Measurements from ENCODE around the gene HPCAL1. TPM values are rescaled to one million over a fixed set of nuclear protein-coding genes. Genes with fewer than 3 reads are reported as not detected.

Gene HPCAL1
- total RNA-seq, 1 donor from 2014 or later = 12.3 TPM

DNA sequence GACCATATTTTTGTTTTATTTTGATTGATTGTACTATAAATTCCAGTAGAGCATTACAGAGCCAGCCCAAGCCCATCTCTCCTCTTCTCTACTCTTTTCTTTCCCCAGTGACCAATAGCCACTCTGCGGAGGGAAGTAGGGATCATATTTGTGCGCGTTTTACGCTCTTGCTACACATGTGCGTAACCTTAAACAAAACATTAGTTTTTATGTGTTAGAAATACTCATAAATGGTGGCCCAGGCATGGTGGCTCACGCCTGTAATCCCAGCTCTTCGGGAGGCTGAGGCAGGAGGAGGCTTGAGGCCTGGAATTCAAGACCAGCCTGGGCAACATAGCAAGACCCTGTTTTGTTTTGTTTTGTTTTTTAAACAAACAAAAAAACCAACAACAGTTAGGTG is 31.3 kb downstream of the HPCAL1 start:
- Mint-ChIP-seq H3K27ac (ENCODE audit: unreplicated experiment) (no peak overlapping the region), H3K9me3 (ENCODE audit: unreplicated experiment) (no peaks in the 10 kb centered on the region)
- H3K79me2 ChIP-seq (ENCODE audit: insufficient read depth, low read length) = peaks cover 79% of the 10 kb centered on the region

DNA sequence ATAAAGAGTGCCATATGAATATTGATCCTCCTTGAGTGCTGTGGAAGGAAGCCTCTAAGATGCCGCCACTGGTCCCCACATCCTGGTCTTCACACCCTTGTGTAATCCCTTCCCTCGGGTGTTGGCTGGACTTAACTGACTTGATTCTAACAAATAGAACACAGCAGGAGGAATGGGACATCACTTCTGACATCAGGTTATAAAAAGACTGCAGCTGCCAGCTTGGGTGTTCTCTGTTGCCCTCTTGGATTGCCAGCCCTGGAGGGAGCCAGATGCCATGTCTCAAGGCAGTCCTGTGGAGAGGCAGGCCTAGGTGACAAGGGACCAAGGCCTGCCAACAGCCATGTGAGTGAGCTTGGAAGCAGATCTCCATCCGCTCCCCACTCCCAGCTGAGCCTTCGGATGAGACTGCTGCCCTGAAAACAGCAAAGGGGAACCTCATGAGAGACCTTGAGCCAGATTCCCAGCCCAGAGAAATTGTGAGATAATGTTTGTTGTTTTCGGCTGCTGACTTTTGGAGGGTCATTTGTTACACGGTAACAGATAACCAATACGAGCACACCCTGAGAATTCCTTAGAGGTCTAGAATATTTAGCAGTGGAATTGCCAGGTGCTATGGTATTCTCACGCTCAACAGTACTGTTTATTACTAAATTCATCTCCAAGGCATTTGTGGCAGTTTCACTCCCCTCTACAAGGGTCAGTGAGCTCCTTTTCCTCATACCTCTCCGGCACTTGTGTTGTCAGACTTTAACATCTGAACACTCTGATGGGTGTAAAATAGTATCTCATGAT is 32.5 kb downstream of the HPCAL1 start:
- Histone ChIP-seq H3K27ac (ENCODE audit: low read depth, low read length) (no peak overlapping the region), H3K4me2 (ENCODE audit: low read length) (no peak overlapping the region), H3K36me3 (ENCODE audit: insufficient read depth, low read length) (no peaks in the 10 kb centered on the region), H2AFZ (ENCODE audit: low read depth, low read length) (no peak overlapping the region), H3K4me1 (ENCODE audit: insufficient read depth, low read length) (peaks cover 24% of the 10 kb centered on the region), H4K20me1 (ENCODE audit: insufficient read depth, low read length) (peaks cover 41% of the 10 kb centered on the region), H3K27me3 (ENCODE audit: insufficient read depth, low read length) (no peaks in the 10 kb centered on the region), H3K9ac (ENCODE audit: low read length) (no peak overlapping the region), H3K9me3 (ENCODE audit: insufficient read depth, low read depth, low read length) (peaks cover 6% of the 10 kb centered on the region), H3K4me3 (ENCODE audit: insufficient read depth, low read depth, low read length) (no peak overlapping the region), H3K79me2 (ENCODE audit: insufficient read depth, low read length) (peaks cover 79% of the 10 kb centered on the region)
- TF ChIP-seq EZH2 (IDR thresholded peaks at IDR 0.05; ENCODE audit: insufficient read depth, low read length) = no peak
- H3K36me3 Mint-ChIP-seq (ENCODE audit: low read depth, unreplicated experiment) = peaks cover 2% of the 10 kb centered on the region
- H3K27ac Mint-ChIP-seq (ENCODE audit: unreplicated experiment) = no peak overlapping the region
- FAIRE-seq (no peak), DNase-seq (ENCODE audit: low read depth) (no peak)
- H3K9me3 Mint-ChIP-seq (ENCODE audit: unreplicated experiment) = no peaks in the 10 kb centered on the region
- no peak overlapping the region for H3K4me3 Mint-ChIP-seq (ENCODE audit: unreplicated experiment)
- H3K4me1 Mint-ChIP-seq (ENCODE audit: low read depth, unreplicated experiment) = peaks cover 31% of the 10 kb centered on the region
- H3K27me3 Mint-ChIP-seq (ENCODE audit: low read depth, unreplicated experiment) = no peaks in the 10 kb centered on the region

More for the DNA sequence above, 31.3 kb downstream of the HPCAL1 start:
- H3K27me3 ChIP-seq (ENCODE audit: insufficient read depth, low read length) = no peaks in the 10 kb centered on the region
- peaks cover 6% of the 10 kb centered on the region for H3K9me3 ChIP-seq (ENCODE audit: insufficient read depth, low read depth, low read length)
- no peaks in the 10 kb centered on the region for H3K27me3 Mint-ChIP-seq (ENCODE audit: low read depth, unreplicated experiment)
- no peak overlapping the region for H3K9ac ChIP-seq (ENCODE audit: low read length)
- peaks cover 43% of the 10 kb centered on the region for H3K4me1 Mint-ChIP-seq (ENCODE audit: low read depth, unreplicated experiment)
- no peak overlapping the region for H3K4me3 ChIP-seq (ENCODE audit: insufficient read depth, low read depth, low read length)
- H3K27ac ChIP-seq (ENCODE audit: low read depth, low read length) = no peak overlapping the region
- H4K20me1 ChIP-seq (ENCODE audit: insufficient read depth, low read length) = peaks cover 34% of the 10 kb centered on the region
- H3K36me3 Mint-ChIP-seq (ENCODE audit: low read depth, unreplicated experiment) = peaks cover 2% of the 10 kb centered on the region
- H3K4me1 ChIP-seq (ENCODE audit: insufficient read depth, low read length) = peaks cover 33% of the 10 kb centered on the region
- no peak for TF ChIP-seq EZH2 (IDR thresholded peaks at IDR 0.05; ENCODE audit: insufficient read depth, low read length)
- DNase-seq (ENCODE audit: low read depth) (no peak), FAIRE-seq (no peak)
- no peaks in the 10 kb centered on the region for H3K36me3 ChIP-seq (ENCODE audit: insufficient read depth, low read length)
- H3K4me2 ChIP-seq (ENCODE audit: low read length) = no peak overlapping the region
- H2AFZ ChIP-seq (ENCODE audit: low read depth, low read length) = no peak overlapping the region
- H3K4me3 Mint-ChIP-seq (ENCODE audit: unreplicated experiment) = no peak overlapping the region

DNA sequence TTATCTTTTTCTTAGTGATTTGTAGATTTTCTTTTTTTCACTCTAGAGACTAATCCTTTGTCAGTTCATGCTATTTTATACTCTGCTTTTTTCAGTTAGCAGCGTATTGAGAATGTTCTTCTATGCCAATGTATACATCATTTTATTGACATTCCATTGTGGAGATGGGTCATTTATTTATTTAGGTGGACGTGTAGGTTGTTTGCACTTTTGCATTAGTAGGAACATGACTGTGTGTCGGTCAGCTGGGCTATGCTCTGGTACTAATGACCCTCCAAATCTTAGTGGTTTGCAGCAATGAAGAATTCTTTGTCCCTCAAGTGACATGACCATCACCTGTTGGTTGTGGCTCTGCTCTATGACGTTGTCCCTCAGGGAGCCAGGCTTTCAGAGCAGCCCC is 33.6 kb downstream of the HPCAL1 start:
- Histone ChIP-seq H3K27me3 (ENCODE audit: insufficient read depth, low read length) (no peaks in the 10 kb centered on the region), H3K4me3 (ENCODE audit: insufficient read depth, low read depth, low read length) (no peak overlapping the region), H3K27ac (ENCODE audit: low read depth, low read length) (no peak overlapping the region), H3K36me3 (ENCODE audit: insufficient read depth, low read length) (no peaks in the 10 kb centered on the region), H3K9ac (ENCODE audit: low read length) (no peak overlapping the region), H3K79me2 (ENCODE audit: insufficient read depth, low read length) (peaks cover 71% of the 10 kb centered on the region), H3K4me1 (ENCODE audit: insufficient read depth, low read length) (peaks cover 13% of the 10 kb centered on the region), H3K4me2 (ENCODE audit: low read length) (no peak overlapping the region), H2AFZ (ENCODE audit: low read depth, low read length) (no peak overlapping the region), H3K9me3 (ENCODE audit: insufficient read depth, low read depth, low read length) (peaks cover 6% of the 10 kb centered on the region), H4K20me1 (ENCODE audit: insufficient read depth, low read length) (peaks cover 44% of the 10 kb centered on the region)
- Mint-ChIP-seq H3K4me3 (ENCODE audit: unreplicated experiment) (no peak overlapping the region), H3K4me1 (ENCODE audit: low read depth, unreplicated experiment) (peaks cover 21% of the 10 kb centered on the region), H3K27me3 (ENCODE audit: low read depth, unreplicated experiment) (no peaks in the 10 kb centered on the region), H3K9me3 (ENCODE audit: unreplicated experiment) (no peaks in the 10 kb centered on the region), H3K36me3 (ENCODE audit: low read depth, unreplicated experiment) (peaks cover 2% of the 10 kb centered on the region), H3K27ac (ENCODE audit: unreplicated experiment) (no peak overlapping the region)
- no peak for TF ChIP-seq EZH2 (IDR thresholded peaks at IDR 0.05; ENCODE audit: insufficient read depth, low read length)
- TF ChIP-seq, protein P1, sequence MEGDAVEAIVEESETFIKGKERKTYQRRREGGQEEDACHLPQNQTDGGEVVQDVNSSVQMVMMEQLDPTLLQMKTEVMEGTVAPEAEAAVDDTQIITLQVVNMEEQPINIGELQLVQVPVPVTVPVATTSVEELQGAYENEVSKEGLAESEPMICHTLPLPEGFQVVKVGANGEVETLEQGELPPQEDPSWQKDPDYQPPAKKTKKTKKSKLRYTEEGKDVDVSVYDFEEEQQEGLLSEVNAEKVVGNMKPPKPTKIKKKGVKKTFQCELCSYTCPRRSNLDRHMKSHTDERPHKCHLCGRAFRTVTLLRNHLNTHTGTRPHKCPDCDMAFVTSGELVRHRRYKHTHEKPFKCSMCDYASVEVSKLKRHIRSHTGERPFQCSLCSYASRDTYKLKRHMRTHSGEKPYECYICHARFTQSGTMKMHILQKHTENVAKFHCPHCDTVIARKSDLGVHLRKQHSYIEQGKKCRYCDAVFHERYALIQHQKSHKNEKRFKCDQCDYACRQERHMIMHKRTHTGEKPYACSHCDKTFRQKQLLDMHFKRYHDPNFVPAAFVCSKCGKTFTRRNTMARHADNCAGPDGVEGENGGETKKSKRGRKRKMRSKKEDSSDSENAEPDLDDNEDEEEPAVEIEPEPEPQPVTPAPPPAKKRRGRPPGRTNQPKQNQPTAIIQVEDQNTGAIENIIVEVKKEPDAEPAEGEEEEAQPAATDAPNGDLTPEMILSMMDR (IDR thresholded peaks at IDR 0.05; ENCODE audit: insufficient read depth, low read depth, low read length) = no peak
- no peak for FAIRE-seq
- no peak for DNase-seq (ENCODE audit: low read depth)
